Measurements from ENCODE around the gene PLA2G12A. TPM values are rescaled to one million over a fixed set of nuclear protein-coding genes. Genes with fewer than 3 reads are reported as not detected.

The PLA2G12A gene
- total and polyA plus RNA-seq, 2 donors from 2014 or later: 42.0 to 54.0 TPM

DNA sequence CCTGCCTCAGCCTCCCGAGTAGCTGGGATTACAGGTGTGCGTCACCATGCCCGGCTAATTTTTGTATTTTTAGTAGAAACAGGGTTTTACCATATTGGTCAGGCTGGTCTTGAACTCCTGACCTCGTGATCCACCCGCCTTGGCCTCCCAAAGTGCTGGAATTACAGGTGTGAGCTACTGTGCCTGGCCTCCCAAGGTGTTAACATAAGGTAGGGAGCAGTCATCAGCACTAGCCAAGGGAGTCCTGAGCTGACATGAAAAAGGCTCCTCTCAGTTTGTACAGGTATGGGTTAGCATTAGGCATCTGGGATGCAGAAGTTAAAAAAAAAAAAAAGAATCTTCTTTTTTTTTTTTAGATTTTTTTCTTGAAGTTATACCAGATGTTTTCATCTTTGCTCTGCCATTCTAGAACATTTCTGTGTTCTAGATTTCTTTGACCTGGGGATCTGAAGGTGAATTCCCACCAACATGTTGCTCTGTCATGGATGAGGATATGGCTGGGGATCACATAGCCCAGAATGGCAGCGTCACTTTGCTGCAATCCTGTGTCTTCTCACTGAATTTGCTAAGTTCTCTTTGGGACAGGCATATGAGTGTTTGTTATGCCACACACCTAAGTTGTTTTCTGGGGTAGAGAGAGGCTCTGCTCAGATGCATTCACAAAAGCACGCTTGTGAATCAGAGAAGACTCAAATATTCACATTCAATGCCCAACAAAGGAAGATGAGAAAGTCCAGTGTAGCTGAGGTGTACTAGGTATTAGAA lies 24.4 kb upstream of the PLA2G12A start:
- Histone ChIP-seq H3K36me3 (ENCODE audit: control insufficient read depth in 2 of 3, insufficient read depth in 3 of 3, low read length in 3 of 3) (peaks cover 0 to under 1% (median 0%) of the 10 kb centered on the region in 3 donors), H3K27me3 (ENCODE audit: control insufficient read depth, insufficient read depth, low read length) (no peaks in the 10 kb centered on the region), H3K4me3 (ENCODE audit: low read length in 3 of 3) (no peak overlapping the region), H3K9ac (ENCODE audit: low read length in 3 of 3) (no peak overlapping the region), H3K9me3 (ENCODE audit: control insufficient read depth in 2 of 3, insufficient read depth in 1 of 3, low read length in 3 of 3) (no peaks in the 10 kb centered on the region), H3K4me1 (ENCODE audit: control insufficient read depth in 2 of 3, insufficient read depth in 2 of 3, low read depth in 1 of 3, low read length in 3 of 3) (no peaks in the 10 kb centered on the region), H3K27ac (ENCODE audit: low read depth in 2 of 2, low read length in 2 of 2) (no peak overlapping the region)
- TF ChIP-seq, protein P1, sequence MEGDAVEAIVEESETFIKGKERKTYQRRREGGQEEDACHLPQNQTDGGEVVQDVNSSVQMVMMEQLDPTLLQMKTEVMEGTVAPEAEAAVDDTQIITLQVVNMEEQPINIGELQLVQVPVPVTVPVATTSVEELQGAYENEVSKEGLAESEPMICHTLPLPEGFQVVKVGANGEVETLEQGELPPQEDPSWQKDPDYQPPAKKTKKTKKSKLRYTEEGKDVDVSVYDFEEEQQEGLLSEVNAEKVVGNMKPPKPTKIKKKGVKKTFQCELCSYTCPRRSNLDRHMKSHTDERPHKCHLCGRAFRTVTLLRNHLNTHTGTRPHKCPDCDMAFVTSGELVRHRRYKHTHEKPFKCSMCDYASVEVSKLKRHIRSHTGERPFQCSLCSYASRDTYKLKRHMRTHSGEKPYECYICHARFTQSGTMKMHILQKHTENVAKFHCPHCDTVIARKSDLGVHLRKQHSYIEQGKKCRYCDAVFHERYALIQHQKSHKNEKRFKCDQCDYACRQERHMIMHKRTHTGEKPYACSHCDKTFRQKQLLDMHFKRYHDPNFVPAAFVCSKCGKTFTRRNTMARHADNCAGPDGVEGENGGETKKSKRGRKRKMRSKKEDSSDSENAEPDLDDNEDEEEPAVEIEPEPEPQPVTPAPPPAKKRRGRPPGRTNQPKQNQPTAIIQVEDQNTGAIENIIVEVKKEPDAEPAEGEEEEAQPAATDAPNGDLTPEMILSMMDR (IDR thresholded peaks at IDR 0.05; ENCODE audit: borderline replicate concordance, extremely low read depth, insufficient read depth): no peak
- intact Hi-C loops (cut with DNase I): no loop called here
- DNase-seq (peak in 1 of 5 donors; percentile 27), FAIRE-seq (no peak)

DNA sequence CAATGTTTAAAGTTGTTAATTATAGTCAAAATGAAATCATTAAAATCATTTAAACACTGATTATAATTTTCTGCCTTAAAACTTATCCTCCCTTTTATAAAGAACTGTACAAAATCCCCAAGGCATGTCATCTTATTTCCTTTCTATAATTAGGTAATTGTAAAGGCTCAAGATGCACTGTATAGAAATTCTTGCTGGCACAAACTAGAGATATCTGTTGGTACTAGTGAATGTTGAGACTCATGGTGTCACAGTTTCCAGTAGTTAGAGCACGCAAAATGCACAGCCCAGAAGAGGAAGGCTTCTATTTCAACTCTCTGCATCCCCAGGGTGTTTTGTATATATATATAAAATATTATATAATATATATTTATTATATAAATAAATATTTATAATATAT lies 22.7 kb upstream of the PLA2G12A start:
- Histone ChIP-seq H3K27ac (ENCODE audit: low read depth in 2 of 2, low read length in 2 of 2) (no peak overlapping the region), H3K9ac (ENCODE audit: low read length in 3 of 3) (no peak overlapping the region), H3K9me3 (ENCODE audit: control insufficient read depth in 2 of 3, insufficient read depth in 1 of 3, low read length in 3 of 3) (no peaks in the 10 kb centered on the region), H3K4me1 (ENCODE audit: control insufficient read depth in 2 of 3, insufficient read depth in 2 of 3, low read depth in 1 of 3, low read length in 3 of 3) (no peaks in the 10 kb centered on the region), H3K36me3 (ENCODE audit: control insufficient read depth in 2 of 3, insufficient read depth in 3 of 3, low read length in 3 of 3) (peaks cover 0 to 12% (median 6%) of the 10 kb centered on the region in 3 donors), H3K27me3 (ENCODE audit: control insufficient read depth, insufficient read depth, low read length) (no peaks in the 10 kb centered on the region), H3K4me3 (ENCODE audit: low read length in 3 of 3) (no peak overlapping the region)
- TF ChIP-seq, protein P1 (IDR thresholded peaks at IDR 0.05; ENCODE audit: borderline replicate concordance, extremely low read depth, insufficient read depth): no peak
- FAIRE-seq: no peak
- peak in 2 of 5 donors; percentile 7 to 31 for DNase-seq
- intact Hi-C loops (cut with DNase I): no loop called here

DNA sequence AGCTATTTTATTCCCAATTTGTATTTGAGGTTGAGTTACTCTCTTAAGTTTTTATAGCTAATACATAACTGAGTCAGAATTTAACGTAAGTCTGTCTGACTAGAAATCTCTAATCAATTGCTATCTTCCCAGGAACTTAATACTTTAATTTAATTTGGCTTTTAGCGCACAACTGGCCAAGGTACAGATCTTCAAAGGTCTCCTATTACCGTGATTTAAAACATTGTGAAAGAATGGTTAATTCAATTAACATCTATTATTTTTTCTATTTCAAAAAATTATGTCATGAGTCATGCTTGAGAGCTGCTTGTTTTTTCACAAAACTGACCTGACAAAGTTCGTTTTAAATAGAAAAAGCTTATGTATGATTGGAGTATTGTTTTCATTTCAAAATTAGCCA lies 22.0 kb upstream of the PLA2G12A start:
- H3K27ac ChIP-seq (ENCODE audit: low read depth in 2 of 2, low read length in 2 of 2): no peak overlapping the region
- peaks cover 0 to 12% (median 6%) of the 10 kb centered on the region in 3 donors for H3K36me3 ChIP-seq (ENCODE audit: control insufficient read depth in 2 of 3, insufficient read depth in 3 of 3, low read length in 3 of 3)
- FAIRE-seq (no peak), DNase-seq (no peak)
- no peaks in the 10 kb centered on the region for H3K27me3 ChIP-seq (ENCODE audit: control insufficient read depth, insufficient read depth, low read length)
- no peaks in the 10 kb centered on the region for H3K4me1 ChIP-seq (ENCODE audit: control insufficient read depth in 2 of 3, insufficient read depth in 2 of 3, low read depth in 1 of 3, low read length in 3 of 3)
- TF ChIP-seq, protein P1 (IDR thresholded peaks at IDR 0.05; ENCODE audit: borderline replicate concordance, extremely low read depth, insufficient read depth): no peak
- intact Hi-C loops (cut with DNase I): no loop called here
- no peak overlapping the region for H3K9ac ChIP-seq (ENCODE audit: low read length in 3 of 3)
- H3K4me3 ChIP-seq (ENCODE audit: low read length in 3 of 3): no peak overlapping the region
- H3K9me3 ChIP-seq (ENCODE audit: control insufficient read depth in 2 of 3, insufficient read depth in 1 of 3, low read length in 3 of 3): no peaks in the 10 kb centered on the region

Measured in kidney (tissue), 14 donors.